GM12892 (cell line): ENCODE data around the gene TUBGCP2.

Experiments
- POLR2A ChIP-seq: IDR thresholded peaks from 2 replicates; pipeline ENCODE4 v1.6.1; 2011; ENCODE audit warnings: low read depth, low read length, control low read depth
- POLR2AphosphoS5 ChIP-seq: IDR thresholded peaks from 2 replicates; pipeline ENCODE4 v1.6.1; 2011; ENCODE audit warnings: low read depth, low read length, control low read depth
- TAF1 ChIP-seq: IDR thresholded peaks from 2 replicates; pipeline ENCODE4 v1.6.1; 2011; ENCODE audit warnings: low read depth, mild to moderate bottlenecking, control low read depth, low read length, borderline replicate concordance

DNA sequence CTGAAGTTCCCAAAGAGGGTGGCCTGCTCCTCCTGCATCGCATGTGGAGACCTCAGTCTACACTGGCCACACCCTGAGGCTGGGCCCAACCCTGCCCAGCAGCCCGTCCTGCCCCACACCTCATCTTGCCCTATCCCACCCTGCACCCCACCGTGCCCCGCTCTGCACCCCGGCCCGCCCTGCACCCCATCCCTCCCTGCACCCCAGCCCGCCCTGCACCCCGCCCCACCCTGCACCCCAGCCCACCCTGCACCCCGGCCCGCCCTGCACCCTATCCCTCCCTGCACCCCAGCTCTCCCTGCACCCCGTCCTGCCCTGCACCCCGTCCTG lies 56.5 kb downstream of the TUBGCP2 start:
- TF ChIP-seq POLR2A (no peak), TAF1 (no peak), POLR2AphosphoS5 (no peak)
